Activated CD4-positive, CD25-positive, alpha-beta regulatory T cell treated with anti-CD3 and anti-CD28 coated beads, Interleukin-2, amount 50 U/mL, for 72 hours (primary cell): ENCODE data around the gene DDC.
"Not testable (repeated sequence)": the region's sequence is repeated elsewhere in the genome, so short reads cannot be mapped to it uniquely, and the experiment has no call there.

Experiments used
- DNase-seq: peaks from one replicate; pipeline ENCODE4 v3.0.0; 2021

Gene DDC

GRCh38 chr7:50553973-50554372 is 11.2 kb downstream of the DDC start:
- no peak for DNase-seq

- DNase-seq = no peak
Observed at GRCh38 chr7:50552921-50553320, 12.3 kb downstream of the DDC start.

GRCh38 chr7:50552139-50552538 is 13.1 kb downstream of the DDC start:
- DNase-seq = no peak

GRCh38 chr7:50545613-50546012 is 19.6 kb downstream of the DDC start:
- DNase-seq = not testable (repeated sequence)

- DNase-seq = no peak
Observed at GRCh38 chr7:50544992-50545391, 20.2 kb downstream of the DDC start.

- DNase-seq = no peak
Observed at GRCh38 chr7:50543776-50544442, 21.3 kb downstream of the DDC start.

GRCh38 chr7:50542132-50542531 is 23.1 kb downstream of the DDC start:
- DNase-seq = no peak

GRCh38 chr7:50540785-50541579 is 24.2 kb downstream of the DDC start:
- no peak for DNase-seq

GRCh38 chr7:50539725-50540124 is 25.5 kb downstream of the DDC start:
- no peak for DNase-seq

GRCh38 chr7:50538478-50538877 is 26.7 kb downstream of the DDC start:
- no peak for DNase-seq

GRCh38 chr7:50537417-50537816 is 27.8 kb downstream of the DDC start:
- no peak for DNase-seq

- not testable (repeated sequence) for DNase-seq
Observed at GRCh38 chr7:50535291-50535711, 29.9 kb downstream of the DDC start.

- no peak for DNase-seq
Observed at GRCh38 chr7:50534690-50535290, 30.4 kb downstream of the DDC start.

- no peak for DNase-seq
Observed at GRCh38 chr7:50533866-50534265, 31.3 kb downstream of the DDC start.

- DNase-seq = no peak
Observed at GRCh38 chr7:50531928-50532327, 33.3 kb downstream of the DDC start.

GRCh38 chr7:50531401-50531911 is 33.7 kb downstream of the DDC start:
- DNase-seq = no peak

GRCh38 chr7:50530766-50531165 is 34.4 kb downstream of the DDC start:
- no peak for DNase-seq

GRCh38 chr7:50529093-50529862 is 35.9 kb downstream of the DDC start:
- DNase-seq = no peak

GRCh38 chr7:50528266-50529092 is 36.7 kb downstream of the DDC start:
- no peak for DNase-seq

- not testable (repeated sequence) for DNase-seq
Observed at GRCh38 chr7:50519350-50519749, 45.9 kb downstream of the DDC start.

GRCh38 chr7:50513166-50513871 is 51.9 kb downstream of the DDC start:
- DNase-seq = no peak
